Superior temporal gyrus (tissue), 1 donor: Measurements from ENCODE around the gene RASA3.
"Not testable (repeated sequence)": the region's sequence is repeated elsewhere in the genome, so short reads cannot be mapped to it uniquely, and the experiment has no call there.

ENCODE experiments used
- DNase-seq: peaks from one replicate; pipeline ENCODE4 v3.0.0-alpha.2; 2016; ENCODE audit errors: extremely low spot score

Gene RASA3

GRCh38 chr13:114155926-114156883 lies 23.8 kb upstream of the RASA3 start:
- DNase-seq: no peak

DNA sequence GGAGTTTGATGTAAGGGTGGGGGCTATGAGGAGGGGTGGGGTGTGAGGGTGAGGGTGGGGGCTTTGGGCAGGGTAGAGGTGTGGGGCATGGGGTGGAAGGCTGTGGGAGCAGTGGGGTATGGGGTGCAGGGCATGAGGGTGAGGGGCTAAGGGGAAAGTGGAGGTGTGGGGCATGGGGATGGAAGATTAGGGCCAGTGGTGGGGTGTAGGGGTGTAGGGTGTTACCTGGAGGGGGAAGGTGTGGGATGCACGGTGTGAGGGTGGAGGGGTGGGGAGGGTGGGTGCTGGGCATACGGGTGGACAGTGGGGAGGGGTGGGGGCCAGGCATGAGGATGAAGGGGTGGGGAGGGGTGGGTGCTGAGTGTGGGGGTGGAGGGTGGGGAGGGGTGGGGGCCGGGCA lies 22.9 kb upstream of the RASA3 start:
- no peak for DNase-seq

GRCh38 chr13:114154476-114154875 lies 22.1 kb upstream of the RASA3 start:
- DNase-seq: no peak

DNA sequence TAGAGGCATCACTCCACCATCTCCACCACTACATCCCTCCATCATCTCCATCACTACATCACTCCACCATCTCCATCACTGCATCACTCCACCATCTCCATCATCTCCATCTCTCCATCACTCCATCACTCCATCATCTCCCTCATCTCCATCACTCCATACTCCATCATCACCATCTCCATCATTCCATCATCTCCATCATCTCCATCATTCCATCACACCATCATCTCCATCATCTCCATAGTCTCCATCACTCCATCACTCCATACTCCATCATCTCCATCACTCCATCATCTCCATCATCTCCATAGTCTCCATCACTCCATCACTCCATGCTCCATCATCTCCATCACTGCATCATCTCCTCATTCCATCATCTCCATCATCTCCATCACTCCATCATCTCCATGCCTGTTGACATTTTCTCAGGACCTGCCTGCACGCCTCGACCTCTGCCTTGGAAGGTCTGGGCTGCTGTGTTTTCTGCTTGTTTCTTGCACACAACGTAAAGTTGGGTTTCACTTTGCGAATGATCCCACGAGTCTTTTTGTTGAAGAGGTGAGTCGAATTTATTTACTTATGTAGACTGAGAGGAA lies 21.2 kb upstream of the RASA3 start:
- no peak for DNase-seq

DNA sequence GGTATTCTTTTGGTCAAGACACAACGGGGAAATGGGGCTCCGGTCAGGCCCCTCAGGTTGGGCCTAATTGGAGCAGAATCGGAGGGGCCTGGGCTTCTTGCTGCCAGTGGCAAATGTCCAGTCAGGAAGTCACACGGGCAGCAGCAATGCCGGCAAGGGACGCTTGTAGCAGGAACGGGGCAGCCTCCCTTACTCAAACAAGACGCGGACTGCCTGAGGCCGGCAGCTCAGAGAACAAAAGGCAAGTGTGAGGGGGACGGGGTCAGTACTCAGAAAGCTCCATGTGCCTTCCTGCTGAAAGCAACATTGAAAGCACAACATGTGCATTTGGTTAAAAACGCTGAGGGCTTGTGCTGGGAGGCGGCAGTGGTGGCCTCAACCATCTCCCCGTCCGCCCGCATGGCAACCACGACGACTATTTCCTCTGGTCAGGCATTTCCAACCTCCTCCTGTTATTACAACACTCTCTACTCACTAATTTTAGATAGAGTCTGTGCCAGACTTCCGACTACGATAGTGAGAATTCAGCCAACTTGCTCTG lies 20.5 kb upstream of the RASA3 start:
- no peak for DNase-seq

DNA sequence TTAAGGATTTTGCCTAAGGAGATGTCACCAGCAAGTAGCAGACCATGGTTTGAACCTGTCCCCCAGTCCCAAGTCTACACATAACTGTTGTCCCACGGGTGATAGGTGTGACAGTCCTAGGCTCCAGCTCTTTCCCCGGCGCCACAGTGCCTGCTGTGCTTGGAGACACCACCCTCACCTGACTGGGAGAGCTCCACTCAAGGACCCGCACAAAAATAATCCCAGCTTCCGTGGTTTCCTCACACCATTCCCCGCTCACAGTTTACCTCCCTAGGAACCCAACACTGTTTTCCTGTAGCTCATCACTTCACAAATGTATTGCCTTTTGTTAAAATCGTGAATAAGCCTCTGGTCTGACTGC lies 19.8 kb upstream of the RASA3 start:
- no peak for DNase-seq

- no peak for DNase-seq
These were observed 19.3 kb upstream of the RASA3 start for GRCh38 chr13:114151565-114152284.

- DNase-seq: no peak
These were observed 18.6 kb upstream of the RASA3 start for GRCh38 chr13:114151031-114151430.

- no peak for DNase-seq
These were observed 17.6 kb upstream of the RASA3 start for GRCh38 chr13:114149774-114150740.

DNA sequence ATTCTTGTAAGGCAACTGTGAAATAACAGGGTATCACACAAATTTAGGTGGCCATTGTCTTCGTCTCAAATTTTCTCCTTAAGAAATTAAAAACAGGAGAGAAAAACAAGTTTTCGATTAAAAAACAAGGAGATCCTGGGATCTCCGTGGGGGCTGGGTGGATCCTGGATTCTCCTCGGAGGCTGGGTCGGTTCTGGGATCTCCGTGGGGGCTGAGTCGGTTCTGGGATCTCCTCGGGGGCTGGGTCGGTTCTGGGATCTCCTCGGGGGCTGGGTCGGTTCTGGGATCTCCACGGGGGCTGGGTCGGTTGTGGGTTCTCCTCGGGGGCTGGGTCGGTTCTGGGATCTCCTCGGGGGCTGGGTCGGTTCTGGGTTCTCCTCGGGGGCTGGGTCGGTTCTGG lies 16.5 kb upstream of the RASA3 start:
- not testable (repeated sequence) for DNase-seq

DNA sequence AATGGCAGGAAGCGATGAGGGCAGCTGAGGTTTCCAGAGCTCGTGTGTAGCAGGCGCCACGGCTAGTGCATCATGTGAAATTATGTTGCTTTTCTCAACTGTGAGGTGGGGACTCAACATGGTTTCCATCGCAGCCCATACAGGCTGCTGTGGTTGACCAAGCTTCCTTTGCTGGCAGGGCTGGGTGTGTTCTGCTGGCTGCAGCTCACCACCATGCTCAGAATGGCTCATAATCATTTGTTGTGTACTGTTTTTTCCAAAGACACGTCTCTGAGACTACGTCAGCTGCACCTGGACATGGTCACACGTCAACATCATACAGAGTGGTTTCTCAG lies 16.1 kb upstream of the RASA3 start:
- no peak for DNase-seq

DNA sequence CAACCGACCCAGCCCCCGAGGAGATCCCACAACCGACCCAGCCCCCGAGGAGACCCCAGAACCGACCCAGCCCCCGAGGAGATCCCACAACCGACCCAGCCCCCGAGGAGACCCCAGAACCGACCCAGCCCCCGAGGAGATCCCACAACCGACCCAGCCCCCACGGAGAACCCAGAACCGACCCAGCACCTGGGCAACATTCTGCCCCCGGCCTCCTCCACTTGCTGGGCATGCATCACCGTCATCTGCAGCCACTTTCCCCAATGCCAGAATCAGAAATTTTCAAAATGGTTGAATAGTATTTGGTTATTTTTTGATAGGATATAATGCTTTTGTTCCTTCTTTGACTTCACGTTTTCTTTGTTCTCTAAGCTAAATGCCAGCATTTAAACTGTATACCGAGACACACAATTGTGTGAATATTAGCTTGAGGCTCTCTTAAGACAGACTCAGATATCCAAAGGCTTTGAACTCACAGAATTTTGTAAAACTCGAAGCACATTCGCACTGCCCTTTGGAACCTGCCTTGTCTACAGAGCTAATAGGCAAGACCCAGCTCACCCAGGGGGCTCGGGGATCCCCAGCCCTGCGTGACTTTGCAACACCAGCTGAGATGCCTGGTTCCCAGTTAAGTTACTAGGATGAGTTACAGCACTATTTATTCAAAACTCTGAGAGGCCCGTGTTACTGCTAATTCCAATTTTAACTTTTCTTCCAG lies 15.5 kb upstream of the RASA3 start:
- DNase-seq: no peak

DNA sequence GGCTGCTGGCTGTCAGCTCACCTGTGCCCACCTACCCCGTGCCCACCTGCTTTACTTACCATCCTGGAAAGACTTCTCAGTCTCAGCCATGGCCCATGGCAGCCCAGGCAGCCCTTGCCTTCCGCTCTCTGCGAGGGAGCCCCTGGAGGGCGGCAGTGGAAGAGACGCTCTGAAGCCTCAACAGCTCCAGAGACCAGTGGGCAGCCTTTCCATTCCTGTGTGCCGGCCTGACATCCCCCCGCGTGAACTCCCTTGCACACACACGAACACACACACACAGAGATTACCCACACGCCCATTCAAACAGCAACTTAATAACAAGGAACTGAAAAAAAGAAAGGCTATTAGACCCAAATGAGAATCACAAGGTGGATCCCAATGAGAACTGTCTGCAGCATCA lies 14.2 kb upstream of the RASA3 start:
- DNase-seq: no peak

DNA sequence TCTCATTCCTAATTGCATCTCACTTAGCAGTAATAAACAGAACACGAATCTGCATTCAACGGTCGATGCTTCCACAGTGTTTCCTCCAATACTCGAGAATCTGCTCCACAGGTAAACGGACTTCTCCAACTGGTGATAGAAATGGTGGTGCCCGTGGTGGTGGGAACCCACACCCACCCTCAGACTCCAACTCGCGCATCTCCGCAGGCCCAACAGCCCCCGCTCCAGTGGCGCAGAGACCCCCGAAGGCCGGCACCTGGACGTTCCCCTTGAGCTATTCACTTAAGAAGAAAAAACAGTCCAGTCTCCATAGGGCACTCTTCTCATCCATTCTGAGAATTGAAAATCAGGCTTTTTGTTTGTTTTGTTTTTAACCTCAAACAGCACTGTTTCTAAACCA lies 13.8 kb upstream of the RASA3 start:
- no peak for DNase-seq

- no peak for DNase-seq
These were observed 13.3 kb upstream of the RASA3 start for GRCh38 chr13:114145722-114146121.

DNA sequence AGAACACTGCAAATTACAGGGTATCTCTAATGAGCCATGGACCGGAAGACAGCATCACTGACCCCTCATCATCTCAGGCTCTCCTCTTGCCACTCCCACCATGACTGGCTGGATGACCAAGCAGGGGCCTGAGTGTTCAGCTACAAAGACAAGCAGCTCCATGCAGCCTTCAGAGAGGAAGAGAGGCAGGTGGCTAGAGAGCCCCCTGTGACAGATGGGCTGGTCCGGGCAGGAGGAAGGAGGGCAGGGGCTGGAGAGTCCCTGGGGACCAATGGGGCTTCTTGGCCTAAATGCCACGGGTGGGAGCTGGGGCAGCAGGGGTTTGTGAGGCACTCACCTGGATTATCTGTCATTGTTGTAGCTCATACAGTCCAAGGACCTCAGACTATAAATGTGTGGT lies 12.8 kb upstream of the RASA3 start:
- DNase-seq: no peak

GRCh38 chr13:114144606-114145244 lies 12.3 kb upstream of the RASA3 start:
- DNase-seq: no peak

DNA sequence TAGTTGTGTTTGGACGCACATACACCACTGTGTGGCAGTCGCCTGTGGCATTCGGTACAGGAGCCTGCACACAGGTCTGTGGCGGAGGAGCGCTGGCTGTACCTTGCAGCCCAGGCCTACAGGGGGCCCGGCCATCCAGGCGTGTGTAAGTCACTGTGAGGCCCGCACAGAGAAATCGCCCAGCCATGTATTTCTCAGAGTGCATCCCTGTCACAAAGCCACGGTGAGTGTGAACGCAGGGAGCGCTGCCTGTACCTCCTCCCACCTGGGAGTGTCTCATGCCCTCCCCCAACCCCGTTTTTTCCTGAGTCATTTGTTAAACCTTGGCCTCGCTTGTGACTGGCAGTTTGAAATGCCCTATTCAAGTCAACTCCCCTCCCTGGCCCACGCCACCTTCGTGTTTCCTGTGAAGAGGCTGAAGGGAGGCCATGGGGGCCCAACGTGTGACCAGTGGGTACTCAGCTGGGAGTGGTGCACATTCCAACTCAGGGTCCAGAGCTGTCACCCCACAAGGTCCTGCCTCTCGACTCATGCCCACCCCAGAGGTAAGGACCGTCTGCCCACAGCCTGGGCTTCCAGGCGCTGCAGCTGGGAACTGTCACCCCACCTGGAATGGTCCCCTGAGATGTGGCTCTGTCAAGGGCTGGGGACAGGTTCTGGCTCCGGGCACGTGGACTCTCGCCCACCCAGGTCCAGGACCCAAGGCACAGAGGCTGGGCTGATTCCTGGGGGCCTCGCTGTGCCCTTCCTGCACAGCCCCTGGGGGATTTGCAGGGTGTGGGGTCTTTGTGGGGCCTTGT lies 11.6 kb upstream of the RASA3 start:
- peak; percentile 1 for DNase-seq
